Ovary (tissue), 3 donors: Measurements from ENCODE around the gene GPR4.

ENCODE experiments used
- CTCF ChIP-seq, 3 donors: fragments of 450-650 bp in 2 of 3; fragments of 200-600 bp in 1 of 3; IDR thresholded peaks; one replicate each; pipeline versions ENCODE4 v1.5.1 to v1.8.0; 2016 to 2022; ENCODE audit warnings: antibody characterized with exemption in 3 of 3, mild to moderate bottlenecking in 1 of 3
- EP300 ChIP-seq: sonication (generic); formaldehyde crosslinking; IDR thresholded peaks from one replicate; pipeline ENCODE4 v1.6.1; 2017; ENCODE audit warnings: antibody characterized with exemption
- POLR2A ChIP-seq: fragments of 450-650 bp; IDR thresholded peaks from one replicate; pipeline ENCODE4 v1.6.1; 2017; ENCODE audit warnings: antibody characterized with exemption, mild to moderate bottlenecking, moderate library complexity
- donor health status: DM: no; HTN: no; CAD: no.

- no peak for TF ChIP-seq CTCF (IDR thresholded peaks at IDR 0.05)
- TF ChIP-seq POLR2A, result no peak
- no peak for TF ChIP-seq EP300
These were observed 36.1 kb upstream of the GPR4 start for GRCh38 chr19:45637890-45638667.
